Activated CD8-positive, alpha-beta memory T cell treated with anti-CD3 and anti-CD28 coated beads for 1 hour (primary cell): Measurements from ENCODE around the gene HMCN2.
"Not testable (repeated sequence)": the region's sequence is repeated elsewhere in the genome, so short reads cannot be mapped to it uniquely, and the experiment has no call there.

ENCODE experiments used
- DNase-seq, 2 donors: peaks; one replicate each; pipeline ENCODE4 v3.0.0-alpha.2; 2020; ENCODE audit warnings: low read depth in 1 of 2; ENCODE audit errors: extremely low read depth in 1 of 2

The HMCN2 gene

DNA sequence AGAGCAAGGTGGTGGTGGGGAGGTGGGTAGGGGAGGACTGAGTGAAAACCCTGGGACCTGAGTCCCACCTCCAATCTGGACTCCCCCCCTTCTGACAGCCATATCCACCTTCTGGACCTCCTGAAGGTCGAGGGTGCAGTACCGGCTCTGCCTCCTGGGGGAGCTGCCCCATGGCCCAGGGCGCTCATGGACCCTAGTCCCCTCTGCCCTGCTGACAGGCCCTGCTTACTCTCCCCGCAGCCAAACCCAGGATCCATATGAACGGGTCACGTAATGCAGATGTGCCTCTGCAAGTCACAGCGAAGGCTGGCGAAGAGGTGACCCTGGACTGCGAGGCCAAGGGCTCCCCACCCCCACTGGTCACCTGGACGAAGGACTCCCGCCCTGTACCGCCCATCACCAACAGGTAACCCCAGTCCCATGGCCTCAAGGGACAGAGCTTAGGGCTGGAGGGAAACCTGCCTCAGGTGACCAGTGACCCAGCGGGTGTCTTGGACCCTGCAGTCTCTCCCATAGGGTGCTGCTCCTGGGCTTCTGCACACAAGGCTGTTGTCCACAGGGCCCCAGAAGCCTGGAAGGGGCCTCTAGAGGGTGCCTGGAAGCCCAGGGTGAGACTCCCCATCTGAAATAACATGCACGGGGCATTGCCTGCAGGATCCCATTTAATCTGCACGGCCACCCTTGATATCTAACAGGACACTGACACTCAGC is 61.7 kb downstream of the HMCN2 start:
- no peak for DNase-seq

DNA sequence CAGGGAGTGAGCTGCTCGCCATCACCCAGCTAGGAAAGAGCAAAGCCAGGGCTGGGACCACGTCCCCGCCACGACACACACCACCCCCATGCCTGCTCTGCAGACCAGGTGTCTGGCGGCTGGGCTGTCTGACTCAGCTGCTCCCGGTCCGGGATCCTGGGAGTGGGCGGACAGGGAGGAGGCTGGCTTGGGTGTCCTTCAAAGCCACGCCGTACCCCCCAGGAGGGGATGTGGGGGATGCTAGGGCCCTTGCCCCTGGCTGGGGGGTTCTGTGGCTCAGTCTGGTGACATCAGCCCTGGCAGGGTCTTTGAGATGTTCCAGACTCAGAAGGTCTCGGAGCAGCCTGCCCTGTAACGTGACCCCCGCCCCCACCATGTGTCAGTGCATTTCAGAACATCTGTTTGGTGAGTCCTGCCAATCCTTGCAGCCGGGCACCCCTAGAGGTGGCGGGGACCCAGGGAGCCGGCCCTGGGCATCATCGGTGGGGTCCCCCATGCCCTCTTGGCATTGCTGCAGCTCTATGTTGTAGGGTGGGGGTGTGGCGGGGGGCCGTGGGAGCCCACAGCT is 62.3 kb downstream of the HMCN2 start:
- no peak for DNase-seq

DNA sequence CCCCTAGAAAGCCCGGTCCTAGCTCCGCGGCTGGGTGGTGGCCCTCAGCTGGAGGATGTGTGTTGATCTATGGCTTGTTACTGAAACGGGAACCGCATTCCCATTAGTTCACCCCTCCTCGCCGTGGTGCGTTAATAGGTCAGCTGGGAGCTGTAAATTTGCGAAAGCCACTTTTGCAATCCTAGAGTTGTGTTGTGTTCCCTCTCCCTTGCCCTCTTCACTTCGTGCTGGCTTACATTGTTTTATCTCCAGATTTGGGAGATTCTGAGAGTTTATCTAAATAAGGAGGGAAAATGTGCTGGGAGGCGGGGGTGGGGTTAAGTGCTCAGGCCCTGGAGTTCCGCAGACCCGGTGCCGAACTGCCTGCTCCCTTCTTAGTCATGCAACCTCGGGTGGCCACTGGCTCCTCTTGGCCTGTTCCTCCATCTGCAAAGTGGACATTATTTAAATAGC is 62.8 kb downstream of the HMCN2 start:
- DNase-seq = no peak

DNA sequence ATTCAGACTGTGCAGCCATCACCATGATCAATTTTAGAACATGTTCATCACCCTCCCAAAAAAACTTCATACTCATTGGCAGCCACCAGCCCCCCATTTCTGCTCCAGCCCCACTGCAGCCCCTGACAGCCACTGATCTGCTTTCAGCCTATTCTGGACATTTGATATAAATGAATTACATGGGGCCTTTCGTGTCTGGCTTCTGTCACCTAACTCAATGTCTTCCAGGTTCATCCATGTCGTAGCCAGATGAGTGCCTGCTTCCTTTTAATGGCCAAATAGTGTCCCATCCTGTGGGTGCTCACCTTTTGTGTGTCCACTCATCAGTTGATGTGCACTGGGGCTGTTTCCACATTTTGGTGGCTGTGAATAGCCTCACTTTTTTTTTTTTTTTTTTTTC is 63.5 kb downstream of the HMCN2 start:
- no peak for DNase-seq

DNA sequence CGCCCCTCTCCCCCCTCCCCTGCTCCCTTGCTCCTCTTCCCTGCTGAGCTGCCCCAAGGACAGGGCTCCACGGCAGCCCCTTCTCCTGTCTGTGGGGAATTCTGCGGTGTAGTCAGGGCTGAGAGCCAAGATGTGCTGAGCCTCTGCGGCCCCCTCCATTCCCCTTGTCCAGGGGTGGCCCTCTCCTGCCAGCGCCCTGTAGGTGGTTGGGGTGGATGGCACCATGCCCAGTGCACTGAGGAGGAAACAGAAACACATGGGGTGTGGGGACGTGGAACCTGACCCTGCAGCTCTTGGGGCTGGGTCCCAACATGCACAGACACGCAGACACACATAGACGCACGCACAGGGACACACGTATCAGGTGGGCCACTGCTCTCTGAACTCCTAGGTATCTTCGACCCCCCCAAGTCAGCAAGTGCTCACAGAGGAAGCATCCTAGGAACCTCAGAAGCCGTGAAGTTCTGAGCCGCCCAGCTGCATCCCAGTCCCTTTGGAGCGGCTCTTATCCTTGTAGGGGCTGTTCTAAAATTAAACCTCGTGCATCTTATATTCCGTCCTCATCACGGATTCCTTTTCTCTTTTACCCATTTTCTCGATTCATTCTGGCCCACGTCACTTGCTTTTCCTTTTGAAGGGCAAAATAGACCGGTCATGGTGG is 64.8 kb downstream of the HMCN2 start:
- no peak for DNase-seq

DNA sequence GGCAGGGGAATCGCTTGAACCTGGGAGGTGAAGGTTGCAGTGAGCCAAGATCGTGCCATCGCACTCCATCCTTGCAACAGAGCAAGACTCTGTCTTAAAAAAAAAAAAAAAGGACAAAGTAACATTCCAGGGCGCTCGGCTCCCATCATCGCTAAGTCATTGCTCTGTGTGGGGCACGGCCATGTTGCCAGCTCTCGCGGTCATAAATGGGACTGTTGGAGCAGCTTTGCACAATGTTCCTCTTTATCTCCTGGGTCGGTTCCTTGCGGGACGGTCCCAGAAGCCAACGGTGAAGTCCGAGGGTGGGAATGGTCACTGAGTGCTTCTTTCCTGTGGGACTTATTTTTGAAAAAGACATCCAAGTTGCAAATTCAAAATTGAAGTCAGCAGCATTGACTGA is 65.5 kb downstream of the HMCN2 start:
- DNase-seq = no peak

DNA sequence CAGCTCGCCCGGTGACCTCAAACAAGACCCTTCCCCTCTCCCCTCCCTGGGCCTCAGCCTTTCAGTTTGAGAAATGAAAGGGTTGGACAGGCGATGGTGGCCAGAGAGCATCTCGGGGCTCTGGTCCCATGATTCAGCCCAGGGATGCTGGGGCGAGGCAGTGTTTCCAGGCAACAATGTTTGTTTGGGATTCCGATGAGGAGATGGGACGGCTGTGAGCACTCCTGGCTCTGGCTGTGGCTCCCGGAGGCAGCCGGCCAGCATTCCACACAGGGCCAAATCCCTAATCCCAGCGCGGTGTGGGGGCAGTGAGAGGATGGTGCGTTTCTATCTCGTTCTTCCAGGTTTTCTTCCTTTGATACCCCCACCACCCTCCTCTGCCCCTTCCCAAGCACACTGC is 66.0 kb downstream of the HMCN2 start:
- no peak for DNase-seq

DNA sequence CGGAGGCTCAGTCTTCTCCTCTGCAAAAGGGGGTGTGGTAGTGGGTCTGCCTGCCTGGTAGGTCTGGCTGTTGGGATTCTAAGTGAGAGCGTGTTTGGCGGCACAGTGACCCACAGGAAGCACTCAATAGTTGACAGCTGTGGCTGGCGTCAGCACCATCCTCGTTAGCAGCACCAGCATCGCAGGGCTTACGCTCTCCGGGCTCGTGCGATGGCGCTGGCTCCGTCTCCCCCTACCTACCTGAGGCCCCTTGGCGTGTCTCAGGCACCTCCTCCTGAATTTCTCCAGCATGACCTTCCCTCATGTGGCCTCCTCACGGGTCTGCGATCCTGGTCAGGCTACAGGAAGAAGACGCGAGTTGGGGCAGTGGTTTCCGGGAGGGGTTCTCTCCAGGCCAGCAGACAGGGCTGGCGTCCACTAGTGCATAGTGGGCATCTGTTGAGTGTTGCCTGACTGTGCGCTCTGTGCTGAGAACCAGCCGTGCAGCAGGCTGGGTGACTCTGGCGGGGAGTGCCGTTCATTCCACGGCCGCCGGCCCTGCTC is 66.9 kb downstream of the HMCN2 start:
- no peak for DNase-seq

DNA sequence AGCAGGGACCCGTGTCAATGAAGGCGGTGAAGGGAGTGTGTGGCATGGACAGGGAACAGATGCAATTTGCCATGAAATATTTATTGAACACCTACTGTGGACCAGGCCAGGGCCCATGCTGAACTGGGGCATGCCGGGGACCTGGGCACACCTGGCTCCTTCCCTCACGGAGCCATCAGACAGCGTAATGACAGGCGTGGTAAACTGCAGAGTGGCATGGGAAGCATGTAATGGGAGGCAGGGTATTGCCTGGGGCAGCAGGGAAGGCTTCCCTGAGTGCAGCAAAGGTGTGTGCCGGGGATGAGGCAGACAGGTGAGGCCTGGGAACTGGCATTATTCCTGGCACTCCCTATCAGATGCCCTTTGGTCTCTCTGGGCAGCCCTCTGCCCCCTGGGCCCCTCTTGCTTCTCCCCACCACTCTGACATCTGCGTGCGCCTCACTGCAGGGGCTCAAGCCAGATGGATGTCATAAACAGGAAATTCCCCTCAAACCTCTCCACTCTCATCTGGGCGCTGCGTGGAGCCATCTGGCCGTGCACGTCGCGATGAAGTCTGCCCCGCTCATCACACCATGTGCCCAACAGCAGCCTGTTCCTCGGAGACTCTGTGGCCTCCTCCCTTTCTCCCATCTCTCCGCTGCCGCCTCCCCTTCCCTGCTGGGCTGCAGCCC is 67.6 kb downstream of the HMCN2 start:
- DNase-seq = no peak

DNA sequence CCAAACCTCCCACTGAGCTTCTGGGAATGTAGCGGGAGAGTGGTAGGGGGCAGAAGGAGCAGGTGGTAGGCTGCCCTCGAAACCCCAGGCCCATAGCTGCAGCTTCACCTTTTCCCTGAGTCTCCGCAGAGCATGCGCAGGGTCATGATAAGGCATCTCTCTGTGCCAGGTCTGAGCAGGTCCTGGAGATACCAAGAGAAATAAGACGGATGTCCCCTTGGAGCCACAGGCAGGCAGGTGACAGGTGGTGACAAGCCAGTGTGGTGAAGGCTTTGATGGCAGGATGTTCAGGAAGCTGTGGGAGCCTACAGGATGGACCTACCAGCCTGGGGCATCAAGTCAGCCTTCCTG is 68.1 kb downstream of the HMCN2 start:
- DNase-seq = no peak

DNA sequence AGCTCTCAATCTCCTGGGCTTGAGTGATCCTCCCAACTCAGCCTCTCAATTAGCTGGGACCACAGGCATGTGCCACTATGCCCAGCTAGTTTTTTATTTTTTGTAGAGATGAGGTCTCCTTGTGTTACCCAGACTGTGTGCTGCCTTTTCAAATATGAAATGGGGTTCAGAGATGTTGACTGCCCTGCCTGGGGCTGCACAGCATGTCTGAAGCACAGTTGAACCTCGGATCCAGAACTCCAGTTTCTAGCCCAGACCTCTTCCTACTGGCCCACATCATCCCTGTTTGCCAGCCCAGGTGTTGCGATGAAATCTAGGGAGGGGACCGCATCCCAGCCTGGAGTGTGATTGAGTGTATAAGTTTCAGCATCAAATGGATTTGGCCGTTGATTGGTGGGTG is 69.4 kb downstream of the HMCN2 start:
- no peak for DNase-seq

DNA sequence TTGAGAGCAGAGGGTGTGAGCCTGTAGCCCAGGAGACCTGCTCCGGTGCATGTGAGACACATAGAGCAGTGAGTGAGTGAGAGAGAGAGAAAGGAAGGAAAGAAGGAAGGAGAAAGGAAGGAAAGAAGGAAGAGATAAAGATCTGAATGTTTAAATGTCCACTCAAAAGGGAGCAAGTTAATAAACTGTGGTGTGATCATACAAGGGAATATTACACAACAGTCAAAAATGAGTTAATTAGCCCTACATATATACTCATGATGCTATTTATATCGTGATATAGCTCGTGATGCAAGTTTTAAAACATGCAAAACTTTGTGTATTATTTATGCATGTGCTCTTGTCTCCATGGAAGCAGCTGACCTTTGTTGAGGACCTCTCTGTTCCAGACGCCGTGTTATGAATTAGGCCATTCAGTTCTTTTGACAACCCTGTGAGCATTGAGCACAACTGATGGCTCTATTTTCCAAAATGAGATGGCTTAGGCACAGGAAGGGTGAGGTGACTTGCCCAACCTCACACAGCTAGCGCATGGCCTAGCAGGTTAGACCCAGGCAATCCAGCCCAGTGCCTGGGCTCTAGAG is 70.6 kb downstream of the HMCN2 start:
- DNase-seq = no peak

DNA sequence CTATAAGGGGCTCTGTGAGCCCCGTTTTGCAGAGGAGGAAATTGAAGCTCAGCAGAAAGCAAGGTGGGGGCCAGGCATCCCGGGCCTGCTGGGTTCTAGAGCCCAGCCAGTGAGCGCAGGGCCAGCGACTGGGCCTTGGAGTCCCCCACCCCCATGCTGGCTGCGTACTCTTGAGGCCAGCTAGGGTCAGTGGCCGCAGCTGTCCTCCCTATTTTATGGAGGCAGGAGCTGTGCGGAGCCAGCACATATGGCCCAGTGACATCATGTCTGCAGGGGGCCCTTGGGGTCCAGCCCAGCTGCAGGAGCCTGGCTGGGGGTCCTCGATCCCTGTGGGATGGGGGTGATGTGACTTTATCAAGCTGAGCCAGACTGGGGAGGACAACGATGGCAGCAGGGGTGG is 71.3 kb downstream of the HMCN2 start:
- DNase-seq = no peak

DNA sequence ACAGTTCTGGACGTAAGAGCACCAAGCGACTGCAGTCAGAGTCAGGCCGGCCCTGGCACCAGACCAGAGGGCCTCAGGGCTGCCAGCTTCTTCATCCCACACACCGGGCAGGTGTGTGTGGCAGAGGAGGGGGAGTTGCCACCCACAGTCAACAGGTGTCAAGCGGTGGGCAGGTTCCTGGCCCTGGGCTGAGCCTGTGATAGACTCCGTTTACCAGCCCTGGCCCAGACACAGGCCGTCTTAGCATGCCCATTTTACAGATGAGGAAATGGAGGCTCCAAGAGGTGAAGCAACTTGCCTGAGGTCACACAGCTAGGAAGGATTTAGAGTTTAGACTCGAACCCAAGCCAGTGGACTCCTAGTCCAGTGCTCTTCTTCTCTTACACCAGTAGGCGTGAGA is 71.8 kb downstream of the HMCN2 start:
- no peak for DNase-seq

DNA sequence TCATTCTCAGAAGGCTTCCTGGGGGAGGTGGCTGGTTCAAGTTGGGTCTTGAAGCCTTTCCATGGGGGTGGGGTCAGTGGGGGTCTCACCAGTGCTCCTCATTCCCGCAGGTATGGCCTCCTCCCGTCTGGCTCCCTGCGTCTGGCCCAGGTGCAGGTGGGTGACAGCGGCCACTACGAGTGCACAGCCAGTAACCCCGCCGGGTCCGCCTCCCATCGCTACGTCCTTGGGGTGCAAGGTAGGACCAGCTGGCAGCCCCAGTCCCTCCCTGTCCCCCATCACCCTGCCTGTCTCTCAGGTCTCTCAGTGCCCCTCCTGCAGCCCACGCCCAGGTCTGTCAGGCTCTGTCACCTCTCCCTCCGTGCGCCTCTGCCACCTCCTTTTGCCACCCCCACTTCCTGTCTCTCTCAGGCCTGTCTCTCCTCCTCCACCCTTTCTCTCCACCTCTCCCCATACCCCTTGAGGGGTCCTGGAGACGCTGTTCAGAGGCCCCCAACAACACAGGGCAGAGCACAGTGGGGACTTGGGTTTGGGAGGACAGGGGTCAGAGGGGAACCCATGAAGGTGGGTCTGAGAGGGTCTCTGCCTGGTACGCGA is 72.3 kb downstream of the HMCN2 start:
- no peak for DNase-seq

DNA sequence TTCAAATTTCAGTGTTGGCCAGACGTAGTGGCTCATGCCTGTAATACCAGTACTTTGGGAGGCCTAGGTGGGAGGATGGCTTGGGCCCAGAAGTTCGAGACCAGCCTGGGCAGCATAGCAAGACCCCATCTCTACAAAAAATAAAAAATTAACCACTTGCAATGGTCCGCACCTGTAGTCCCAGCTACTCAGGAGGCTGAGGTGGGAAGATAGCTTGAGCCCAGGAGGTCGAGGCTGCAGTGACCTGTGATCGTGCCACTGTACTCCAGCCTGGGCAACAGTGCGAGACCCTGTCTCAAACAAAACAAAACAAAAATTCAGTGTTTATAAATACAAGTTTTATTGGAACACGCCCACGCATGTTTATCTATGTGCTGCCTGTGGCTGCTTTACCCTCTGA is 73.3 kb downstream of the HMCN2 start:
- DNase-seq = not testable (repeated sequence)

DNA sequence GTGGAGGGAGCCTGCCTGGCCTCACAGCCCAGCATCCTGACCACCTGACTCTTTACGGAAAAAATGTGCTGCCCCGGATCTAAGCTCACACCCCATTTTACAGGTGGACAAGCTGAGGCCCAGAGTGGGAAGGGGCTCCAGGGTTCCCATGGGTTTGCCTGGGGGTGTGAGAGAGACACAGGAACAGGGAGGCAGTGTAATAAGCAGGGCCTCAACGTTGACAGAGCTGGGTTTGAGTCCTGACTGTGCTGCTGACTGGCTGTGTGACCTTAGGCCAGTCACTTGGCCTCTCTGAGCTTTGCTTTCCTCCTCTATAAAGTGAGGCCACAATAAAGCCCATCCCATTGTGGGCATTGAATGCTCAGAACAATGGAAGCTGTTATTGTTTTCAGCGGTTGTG is 73.7 kb downstream of the HMCN2 start:
- DNase-seq = no peak

DNA sequence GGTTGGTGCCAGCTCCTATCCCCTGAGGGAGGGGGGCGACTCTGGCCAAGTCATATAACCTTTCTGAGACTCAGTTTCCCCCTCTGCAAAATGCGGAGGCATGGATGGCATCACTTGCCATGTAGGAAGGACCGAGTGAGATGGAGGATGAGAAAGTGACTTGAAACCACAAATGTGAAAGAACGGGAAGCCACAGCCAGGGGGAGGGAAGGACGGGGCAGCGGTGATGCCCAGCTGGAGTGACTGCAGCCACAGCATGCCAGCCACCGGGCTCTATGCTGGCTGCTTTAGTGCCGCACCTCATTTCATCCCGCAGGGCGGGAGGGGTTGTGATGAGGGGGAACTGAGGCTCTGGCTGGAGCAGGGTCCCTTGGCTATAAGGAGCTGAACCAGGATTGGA is 74.5 kb downstream of the HMCN2 start:
- no peak for DNase-seq

DNA sequence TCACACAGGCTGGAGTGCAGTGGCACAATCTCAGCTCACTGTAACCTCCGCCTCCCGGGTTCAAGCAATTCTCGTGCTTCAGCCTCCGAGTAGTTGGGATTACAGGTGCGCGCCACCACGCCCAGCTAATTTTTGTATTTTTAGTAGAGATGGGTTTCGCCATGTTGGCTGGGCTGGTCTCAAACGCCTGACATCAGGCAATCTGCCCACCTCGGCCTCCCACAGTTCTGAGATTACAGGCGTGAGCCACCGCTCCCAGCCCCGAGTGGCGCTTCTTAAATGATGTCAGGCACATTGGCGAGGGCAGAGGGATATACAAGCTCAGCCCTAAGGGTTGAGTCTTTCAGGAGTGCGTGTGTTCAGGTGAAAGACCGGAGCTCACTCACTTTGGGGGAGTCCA is 75.0 kb downstream of the HMCN2 start:
- not testable (repeated sequence) for DNase-seq

DNA sequence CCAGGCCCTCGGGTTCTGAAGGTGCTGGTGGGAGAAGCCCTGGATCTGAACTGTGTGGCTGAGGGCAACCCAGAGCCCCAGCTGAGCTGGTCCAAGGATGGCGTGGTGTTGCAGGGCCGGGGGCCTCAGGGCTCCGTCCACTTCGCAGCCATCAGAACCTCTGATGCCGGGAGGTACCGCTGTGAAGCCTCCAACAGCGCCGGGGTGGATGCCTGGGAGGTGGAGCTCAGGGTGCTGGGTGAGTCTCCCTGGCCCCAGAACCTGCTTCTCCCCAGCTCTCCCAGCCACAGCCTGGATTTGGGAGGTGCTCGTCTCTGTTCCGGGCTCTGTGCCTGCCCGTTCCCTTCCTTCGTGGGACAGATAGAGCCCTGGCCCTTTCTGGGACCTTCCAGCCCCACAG is 75.6 kb downstream of the HMCN2 start:
- DNase-seq = no peak
